Measurements from ENCODE around the gene CACNA1I. TPM values are rescaled to one million over a fixed set of nuclear protein-coding genes. Genes with fewer than 3 reads are reported as not detected.
A peak's percentile ranks its signal among the peaks of the same experiment; 100 is the strongest.

CACNA1I gene
- total and polyA plus RNA-seq, 2 of the 8 experiments (the other 6 are each of a cell fraction or from before 2014, with no cell fraction given), result 0.77 to 1.2 TPM

GRCh38 chr22:39534591-39535356, 35.8 kb upstream of the CACNA1I start (continued):
- TF ChIP-seq CREB1 (IDR thresholded peaks at IDR 0.05) (no peak), PHF8 (conservative IDR thresholded peaks at IDR 0.05; ENCODE audit: low read depth, low read length) (no peak), RFX5 (IDR thresholded peaks at IDR 0.05; ENCODE audit: borderline replicate concordance, low read depth, low read length) (no peak), POLR2AphosphoS5 (IDR thresholded peaks at IDR 0.05; ENCODE audit: low read depth, low read length) (no peak), CTCF (IDR thresholded peaks at IDR 0.05; ENCODE audit: control extremely low read depth in 1 of 3, insufficient read depth in 1 of 3, low read depth in 1 of 3, low read length in 3 of 3) (peak; percentile 87 to 91 (median 90)), SP1 (IDR thresholded peaks at IDR 0.05; ENCODE audit: low read depth, low read length) (no peak), SP4 (IDR thresholded peaks at IDR 0.05; ENCODE audit: low read length) (no peak), NANOG (IDR thresholded peaks at IDR 0.05; ENCODE audit: insufficient read depth, low read depth, low read length, poor library complexity, severe bottlenecking) (peak; percentile 21), RAD21 (IDR thresholded peaks at IDR 0.05 in 1 of 2, conservative IDR thresholded peaks at IDR 0.05 in 1 of 2; ENCODE audit: low read depth in 2 of 2, low read length in 2 of 2) (peak; percentile 87 to 91), FOSL1 (IDR thresholded peaks at IDR 0.05; ENCODE audit: insufficient read depth, low read depth, low read length) (no peak), TCF12 (IDR thresholded peaks at IDR 0.05; ENCODE audit: low read depth, low read length) (no peak), RXRA (IDR thresholded peaks at IDR 0.05; ENCODE audit: insufficient read depth, low read depth, low read length) (no peak), POU5F1 (IDR thresholded peaks at IDR 0.05; ENCODE audit: low read depth, low read length) (no peak), CBX5 (IDR thresholded peaks at IDR 0.05; ENCODE audit: low read depth, low read length) (no peak), TAF1 (IDR thresholded peaks at IDR 0.05; ENCODE audit: low read depth, low read length) (peak; percentile 29; the same call in 1 of the 2 replicates), CTBP2 (IDR thresholded peaks at IDR 0.05; ENCODE audit: borderline replicate concordance, insufficient read depth, insufficient read length, low read length) (peak; percentile 53), ZNF274 (IDR thresholded peaks at IDR 0.05; ENCODE audit: borderline replicate concordance, extremely low read depth, low read length) (no peak)
- TF ChIP-seq, protein P1, sequence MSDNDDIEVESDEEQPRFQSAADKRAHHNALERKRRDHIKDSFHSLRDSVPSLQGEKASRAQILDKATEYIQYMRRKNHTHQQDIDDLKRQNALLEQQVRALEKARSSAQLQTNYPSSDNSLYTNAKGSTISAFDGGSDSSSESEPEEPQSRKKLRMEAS (IDR thresholded peaks at IDR 0.05), result 0 out of 2 replicates have a peak, but pooled peaks have one; percentile 7
- TF ChIP-seq, protein P2, sequence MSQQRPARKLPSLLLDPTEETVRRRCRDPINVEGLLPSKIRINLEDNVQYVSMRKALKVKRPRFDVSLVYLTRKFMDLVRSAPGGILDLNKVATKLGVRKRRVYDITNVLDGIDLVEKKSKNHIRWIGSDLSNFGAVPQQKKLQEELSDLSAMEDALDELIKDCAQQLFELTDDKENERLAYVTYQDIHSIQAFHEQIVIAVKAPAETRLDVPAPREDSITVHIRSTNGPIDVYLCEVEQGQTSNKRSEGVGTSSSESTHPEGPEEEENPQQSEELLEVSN (IDR thresholded peaks at IDR 0.05), result no peak
